H1 (cell line): ENCODE results near the gene DDX31. TPM values are rescaled to one million over a fixed set of nuclear protein-coding genes. Genes with fewer than 3 reads are reported as not detected.
A peak's percentile ranks its signal among the peaks of the same experiment; 100 is the strongest.

Source experiments
- CTCF ChIA-PET: fragments of 300-600 bp; sonication (Branson Sonifier 250); formaldehyde crosslinking; loops from one replicate; lab custom pipeline; 2021; ENCODE audit not compliant: partially characterized antibody; lab: Charles Lee
- POLR2A ChIA-PET: fragments of 300-600 bp; sonication (Branson Sonifier 250); formaldehyde crosslinking; loops from one replicate; lab custom pipeline; 2021; ENCODE audit warnings: inconsistent platforms; ENCODE audit not compliant: partially characterized antibody; lab: Charles Lee
- DNase-seq, 2 experiments: peaks; one replicate each; pipeline versions ENCODE4 v3.0.0 to v3.0.0-alpha.2; 2010 to 2022; ENCODE audit warnings: low spot score in 2 of 2, low read depth in 1 of 2, mixed read lengths in 1 of 2
- FAIRE-seq: peaks from 2 replicates; lab custom pipeline; 2011; peaks lifted over from hg19 to GRCh38; lab: Jason Lieb, UNC
- H2AFZ ChIP-seq: 2 replicates; pipeline ENCODE4 v1.8.1; 2012; ENCODE audit warnings: low read length, inconsistent platforms
- H2AK5ac ChIP-seq: 2 replicates; pipeline ENCODE4 v1.6.1; 2013; ENCODE audit warnings: low read depth, low read length
- H2BK120ac ChIP-seq: replicated peaks from 2 replicates; pipeline ENCODE3; 2013; ENCODE audit warnings: low read depth, low read length, inconsistent platforms
- H2BK12ac ChIP-seq: 2 replicates; pipeline ENCODE4 v1.6.1; 2013; ENCODE audit warnings: low read depth, low read length
- H2BK15ac ChIP-seq: 2 replicates; pipeline ENCODE4 v1.6.1; 2013; ENCODE audit warnings: low read length
- H2BK20ac ChIP-seq: 2 replicates; pipeline ENCODE4 v1.6.1; 2013; ENCODE audit warnings: low read length
- H2BK5ac ChIP-seq: 2 replicates; pipeline ENCODE4 v1.6.1; 2013; ENCODE audit warnings: low read depth, low read length
- H3K14ac ChIP-seq: 2 replicates; pipeline ENCODE4 v1.6.1; 2013; ENCODE audit warnings: inconsistent platforms; ENCODE audit not compliant: insufficient read length
- H3K18ac ChIP-seq: 2 replicates; pipeline ENCODE4 v1.6.1; 2013; ENCODE audit warnings: low read length; ENCODE audit errors: extremely low read depth
- H3K23ac ChIP-seq: 2 replicates; pipeline ENCODE4 v1.6.1; 2013; ENCODE audit warnings: inconsistent platforms; ENCODE audit not compliant: insufficient read length
- H3K23me2 ChIP-seq: 2 replicates; pipeline ENCODE4 v1.6.1; 2013; ENCODE audit warnings: low read depth, low read length
- H3K27ac ChIP-seq: 2 replicates; pipeline ENCODE4 v1.6.1; 2011; ENCODE audit warnings: low read depth, low read length, inconsistent platforms
- H3K27me3 ChIP-seq, 4 experiments: replicated peaks in 1 of 4; 1 replicate in 1 of 4; 2 replicates in 3 of 4; pipeline versions ENCODE4 v1.6.1 to v1.8.1; 2011 to 2013; ENCODE audit warnings: low read length in 3 of 4, mild to moderate bottlenecking in 3 of 4, inconsistent platforms in 2 of 4, mixed read lengths in 2 of 4, moderate library complexity in 1 of 4; ENCODE audit not compliant: control insufficient read depth in 3 of 4, insufficient read depth in 3 of 4; ENCODE audit errors: extremely low read depth in 1 of 4
- H3K36me3 ChIP-seq, 4 experiments: 2 replicates each; pipeline versions ENCODE4 v1.6.1 to v1.8.1; 2011 to 2013; ENCODE audit warnings: mild to moderate bottlenecking in 4 of 4, low read length in 3 of 4, moderate library complexity in 2 of 4, control low read depth in 1 of 4, inconsistent platforms in 1 of 4; ENCODE audit not compliant: insufficient read depth in 4 of 4, control insufficient read depth in 2 of 4
- H3K4ac ChIP-seq: replicated peaks from 2 replicates; pipeline ENCODE3; 2013; ENCODE audit warnings: low read length, low read depth, mixed read lengths, inconsistent platforms; ENCODE audit not compliant: insufficient read length
- H3K4me1 ChIP-seq, 4 experiments: replicated peaks in 1 of 4; 1 replicate in 1 of 4; 2 replicates in 3 of 4; pipeline versions ENCODE4 v1.6.1 to v1.8.1; 2011 to 2013; ENCODE audit warnings: low read length in 3 of 4, inconsistent platforms in 2 of 4, mixed read lengths in 1 of 4; ENCODE audit not compliant: insufficient read depth in 4 of 4, control insufficient read depth in 3 of 4
- H3K4me2 ChIP-seq, 2 experiments: 2 replicates each; pipeline versions ENCODE4 v1.6.1 to v1.8.1; 2011 to 2013; ENCODE audit warnings: low read depth in 2 of 2, low read length in 2 of 2, control low read depth in 1 of 2, inconsistent platforms in 1 of 2, mild to moderate bottlenecking in 1 of 2; ENCODE audit not compliant: insufficient read depth in 1 of 2
- H3K4me3 ChIP-seq, 4 experiments: fragments of 200-600, 300-600 bp in 1 of 4; sonication (generic), shearing (Covaris generic), sonication (Bioruptor Twin) in 1 of 4; 2 replicates each; pipeline versions ENCODE4 v1.5.1 to v1.8.1; 2011 to 2016; ENCODE audit warnings: low read length in 4 of 4, low read depth in 3 of 4, control low read depth in 2 of 4, inconsistent platforms in 2 of 4, mild to moderate bottlenecking in 2 of 4, mixed read lengths in 1 of 4, moderate library complexity in 1 of 4; ENCODE audit not compliant: insufficient read depth in 2 of 4; ENCODE audit errors: extremely low read depth in 1 of 4
- H3K56ac ChIP-seq: replicated peaks from 2 replicates; pipeline ENCODE3; 2013; ENCODE audit warnings: low read depth, mild to moderate bottlenecking, mixed read lengths, low read length, inconsistent platforms; ENCODE audit not compliant: insufficient read length
- H3K79me1 ChIP-seq: 2 replicates; pipeline ENCODE4 v1.6.1; 2013; ENCODE audit warnings: low read depth, low read length, control low read depth
- H3K79me2 ChIP-seq, 2 experiments: 2 replicates each; pipeline versions ENCODE4 v1.6.1 to v1.8.1; 2012 to 2013; ENCODE audit warnings: low read length in 2 of 2, mild to moderate bottlenecking in 2 of 2, inconsistent platforms in 1 of 2; ENCODE audit not compliant: insufficient read depth in 2 of 2, control insufficient read depth in 1 of 2
- H3K9ac ChIP-seq, 4 experiments: replicated peaks in 1 of 4; 1 replicate in 1 of 4; 2 replicates in 3 of 4; pipeline versions ENCODE4 v1.6.1 to v1.8.1; 2011 to 2013; ENCODE audit warnings: low read depth in 3 of 4, low read length in 3 of 4, control low read depth in 2 of 4, mild to moderate bottlenecking in 2 of 4, moderate library complexity in 2 of 4, inconsistent platforms in 1 of 4; ENCODE audit errors: extremely low read depth in 1 of 4
- H3K9me3 ChIP-seq, 2 experiments: 2 replicates each; pipeline versions ENCODE4 v1.6.1 to v1.8.1; 2012 to 2013; ENCODE audit warnings: mild to moderate bottlenecking in 2 of 2, moderate library complexity in 2 of 2, control low read depth in 1 of 2, inconsistent platforms in 1 of 2, low read depth in 1 of 2, low read length in 1 of 2, mixed read lengths in 1 of 2; ENCODE audit not compliant: insufficient read depth in 2 of 2
- H4K20me1 ChIP-seq, 2 experiments: replicated peaks in 1 of 2; 2 replicates each; pipeline versions ENCODE3 to v1.8.1; 2011 to 2013; ENCODE audit warnings: inconsistent platforms in 2 of 2, low read length in 2 of 2, mild to moderate bottlenecking in 1 of 2; ENCODE audit not compliant: insufficient read depth in 2 of 2, control insufficient read depth in 1 of 2
- H4K5ac ChIP-seq: 2 replicates; pipeline ENCODE4 v1.6.1; 2013; ENCODE audit warnings: low read length, low read depth, mixed read lengths, inconsistent platforms; ENCODE audit not compliant: insufficient read length
- H4K8ac ChIP-seq: 2 replicates; pipeline ENCODE4 v1.8.0; 2013; ENCODE audit warnings: mild to moderate bottlenecking, moderate library complexity, low read length, inconsistent platforms; ENCODE audit not compliant: insufficient read depth; ENCODE audit errors: extremely low read depth
- H4K91ac ChIP-seq: replicated peaks from 2 replicates; pipeline ENCODE3; 2013; ENCODE audit warnings: low read length, mixed read lengths, inconsistent platforms; ENCODE audit not compliant: insufficient read length
- ASH2L ChIP-seq: fragments of 200-600, 300-600 bp; sonication (generic); IDR thresholded peaks from one replicate; pipeline ENCODE4 v1.7.1; 2017; ENCODE audit warnings: low read length
- SUZ12 ChIP-seq: fragments of 200-600 bp; sonication (generic); IDR thresholded peaks from 2 replicates; pipeline ENCODE4 v1.6.1; 2012; ENCODE audit warnings: mild to moderate bottlenecking, inconsistent platforms, low read length, moderate library complexity, mixed read lengths
- WGBS, 2 experiments: shearing (Covaris generic) in 1 of 2; methylation state at CpG; one replicate each; pipeline versions ENCODE4 v1.1.6 to v1.1.7; 2013 to 2015; ENCODE audit warnings: low lambda C conversion rate in 2 of 2, mixed read lengths in 2 of 2, inconsistent platforms in 1 of 2, low coverage in 1 of 2, missing lambda C conversion rate in 1 of 2; ENCODE audit not compliant: insufficient replicate concordance in 2 of 2, insufficient coverage in 1 of 2, insufficient read length in 1 of 2; ENCODE audit errors: extremely low coverage in 1 of 2, missing lambda C conversion rate in 1 of 2; 5-methylcytosine and 5-hydroxymethylcytosine counted together
- polyA plus RNA-seq, 7 experiments: library from polyadenylated mRNA; depleted of rRNA in 3 of 7; stranded (reverse) in 5 of 7; unstranded in 2 of 7; fragments of >200 nt in 5 of 7; fragments of 200-250 nt in 2 of 7; gene quantifications; 1 replicate in 5 of 7; 2 replicates in 1 of 7; 4 replicates in 1 of 7; pipeline versions ENCODE4 v1.2.1 to v1.2.3, GENCODE V29; 2011 to 2013; ENCODE audit warnings: missing spikeins in 2 of 7, mixed read lengths in 2 of 7
- total RNA-seq: library from RNA; stranded (reverse); fragmentation: NEBNext Ultra II Directional; extraction: Animal tissue kit (Norgen Biotek cat#: 25700); gene quantifications from 2 replicates; pipeline ENCODE4 v1.2.1, GENCODE V29; 2021

DDX31 gene
- total and polyA plus RNA-seq, 2 of the 8 experiments (the other 6 are each of a cell fraction or from before 2014, with no cell fraction given): 9.5 to 23.7 TPM

- FAIRE-seq (no peak), DNase-seq (no peak)
- no peaks in the 10 kb centered on the region for H3K79me2 ChIP-seq
- H3K56ac ChIP-seq: no peak overlapping the region
- H3K9ac ChIP-seq: no peak overlapping the region
- H3K4me3 ChIP-seq: peak overlapping the region in 3 of 4 experiments; percentile 10 to 65 (median 45); a peak in 2 of 8 replicates
- no peak overlapping the region for H4K5ac ChIP-seq
- H2BK5ac ChIP-seq: no peak overlapping the region
- H3K4me1 ChIP-seq: peaks cover 1 to 77% (median 49%) of the 10 kb centered on the region in 4 experiments
- H3K23ac ChIP-seq: no peak overlapping the region
- H3K79me1 ChIP-seq: no peaks in the 10 kb centered on the region
- ChIA-PET POLR2A (interaction anchor here (2.9 kb wide), 1 partner anchor 82 kb away, joined by 10 read pairs; the partner anchor contains the start of genes DDX31 and GTF3C4), CTCF (interaction anchor here (1.1 kb wide), 1 partner anchor 12 kb away, joined by 3 read pairs; no protein-coding TSS in a partner anchor)
- peak overlapping the region; percentile 93 for H2BK20ac ChIP-seq
- H4K8ac ChIP-seq: no peak overlapping the region; the same call in 1 of the 2 replicates
- H3K9me3 ChIP-seq: no peaks in the 10 kb centered on the region
- H3K23me2 ChIP-seq: peaks cover 17% of the 10 kb centered on the region
- H2BK12ac ChIP-seq: peak overlapping the region; percentile 92; the same call in 1 of the 2 replicates
- H2BK120ac ChIP-seq: no peak overlapping the region
- H3K4me2 ChIP-seq: peak overlapping the region in 1 of 2 experiments; percentile 89; a peak in 2 of 4 replicates
- peaks cover 68 to 80% (median 76%) of the 10 kb centered on the region in 4 experiments for H3K27me3 ChIP-seq
- TF ChIP-seq SUZ12: peak; percentile 39
- no peak for TF ChIP-seq ASH2L
- H2BK15ac ChIP-seq: no peak overlapping the region
- H2AFZ ChIP-seq: no peak overlapping the region
- H3K14ac ChIP-seq: no peak overlapping the region
- no peak overlapping the region for H3K27ac ChIP-seq
- WGBS, 2 experiments: 42% methylated on average over 12 of the region's 12 CpGs; no CpG with 5 or more reads in 1 of the 2 experiments
- H4K91ac ChIP-seq: no peak overlapping the region
- H3K4ac ChIP-seq: no peak overlapping the region
- H3K18ac ChIP-seq: peak overlapping the region; percentile 60; the same call in 1 of the 2 replicates
- peaks cover 0 to under 1% (median 0%) of the 10 kb centered on the region in 4 experiments; a peak in 1 of 8 replicates for H3K36me3 ChIP-seq
- 0 out of 2 replicates have a peak overlapping the region, but pooled peaks have one; percentile 94 for H2AK5ac ChIP-seq
- H4K20me1 ChIP-seq: peaks cover 2 to 26% of the 10 kb centered on the region in 2 experiments
These were observed 81.7 kb downstream of the DDX31 start for GRCh38 chr9:132588098-132588497.
